Measurements from ENCODE around the gene PRR19.

The PRR19 gene

DNA sequence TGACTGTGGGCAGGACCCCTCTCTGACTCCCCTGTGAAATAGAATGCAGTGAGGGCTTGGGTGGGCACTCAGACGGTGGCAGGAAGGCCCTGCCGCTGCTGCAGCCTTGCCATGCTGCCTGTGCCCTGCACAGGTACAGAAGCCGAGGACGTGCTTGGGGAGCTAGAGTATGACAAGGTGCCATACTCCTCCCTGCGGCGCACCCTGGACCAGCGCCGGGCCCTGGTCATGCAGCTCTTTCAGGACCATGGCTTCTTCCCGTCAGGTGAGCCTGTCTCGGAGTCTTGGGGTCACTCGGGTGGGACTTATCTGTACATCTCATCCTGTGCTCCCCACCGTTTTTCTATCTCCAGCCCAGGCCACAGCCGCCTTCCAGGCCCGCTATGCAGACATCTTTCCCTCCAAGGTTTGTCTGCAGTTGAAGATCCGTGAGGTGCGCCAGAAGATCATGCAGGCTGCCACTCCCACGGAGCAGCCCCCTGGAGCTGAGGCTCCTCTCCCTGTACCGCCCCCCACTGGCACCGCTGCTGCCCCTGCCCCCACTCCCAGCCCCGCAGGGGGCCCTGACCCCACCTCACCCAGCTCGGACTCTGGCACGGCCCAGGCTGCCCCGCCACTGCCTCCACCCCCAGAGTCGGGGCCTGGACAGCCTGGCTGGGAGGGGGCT is 7.3 kb upstream of the PRR19 start:
- no peak for DNase-seq (ENCODE audit: low read depth in 2 of 2)

DNA sequence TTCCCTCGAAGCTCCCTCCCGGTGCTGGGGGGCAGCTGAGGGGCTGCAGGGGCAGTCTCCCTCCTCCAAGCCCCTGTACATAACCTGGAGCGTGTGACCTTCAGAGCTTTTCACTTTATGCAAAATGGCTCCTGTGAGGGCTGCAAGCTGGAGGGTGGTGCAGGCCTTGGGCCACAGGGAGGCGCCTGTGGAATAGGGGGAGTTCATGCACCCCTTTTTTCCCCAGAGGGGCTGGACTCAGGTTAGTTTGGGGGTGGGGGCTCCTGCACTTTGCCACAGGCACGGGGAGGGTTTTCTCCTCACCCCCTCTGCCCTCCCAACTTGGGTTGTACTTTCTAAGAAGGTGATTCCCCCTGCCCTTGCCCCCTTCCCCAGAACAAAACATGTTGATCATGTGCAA is 6.6 kb upstream of the PRR19 start:
- DNase-seq (ENCODE audit: low read depth in 2 of 2), result no peak

DNA sequence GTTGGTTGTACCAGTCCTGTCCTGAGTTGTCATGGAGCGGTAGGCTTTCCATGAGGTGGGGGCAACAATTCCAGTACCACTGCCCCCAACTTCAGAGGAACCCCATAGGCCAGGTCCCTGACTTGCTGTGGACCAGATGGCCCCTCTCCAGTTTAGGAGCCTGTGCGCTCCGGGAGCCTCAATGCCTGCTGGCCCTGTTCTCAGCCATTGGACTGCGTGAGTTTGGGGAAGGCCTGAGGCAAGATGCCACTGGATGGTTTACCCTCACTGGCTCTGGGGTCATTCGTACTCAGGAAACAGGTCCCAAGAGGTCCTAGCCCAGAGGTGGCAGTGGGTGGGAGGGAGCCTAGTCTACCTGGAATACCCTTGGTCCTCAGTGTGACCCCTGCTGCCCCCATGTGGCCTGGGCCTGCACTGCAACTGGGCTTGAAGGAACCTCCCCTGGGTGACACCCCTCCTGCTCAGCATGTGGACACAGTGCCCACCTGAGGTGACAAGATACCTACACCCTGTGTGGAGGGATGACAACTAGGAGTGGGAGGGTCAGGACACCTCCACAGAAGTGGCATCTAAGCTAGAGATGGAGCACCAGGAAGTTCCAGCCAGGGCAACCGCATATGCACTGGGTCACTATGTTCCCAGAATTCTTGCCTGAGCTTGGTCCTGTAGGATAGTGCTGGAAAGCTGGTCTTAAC is 6.0 kb upstream of the PRR19 start:
- peak; percentile 80 to 91 for DNase-seq (ENCODE audit: low read depth in 2 of 2)

DNA sequence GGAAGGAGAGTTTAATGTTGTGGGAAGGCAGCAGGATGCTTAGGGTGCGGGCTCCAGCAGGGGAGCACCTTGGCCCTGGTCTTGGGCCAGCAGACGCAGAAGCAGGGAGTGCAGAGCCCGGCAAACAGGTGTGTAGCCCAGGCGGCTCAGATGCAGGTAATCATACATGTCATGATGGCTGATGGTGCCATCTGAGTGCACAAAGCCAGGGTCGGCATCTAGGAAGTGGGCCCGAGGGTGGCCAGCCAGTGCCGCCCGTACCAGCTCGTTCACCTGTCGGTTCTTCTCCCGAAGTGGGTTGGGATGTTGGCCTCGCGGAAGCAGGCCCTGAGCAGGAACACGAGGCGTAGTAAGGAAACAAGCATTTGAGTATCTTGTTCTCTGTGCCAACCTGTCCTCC is 4.9 kb upstream of the PRR19 start:
- no peak for DNase-seq (ENCODE audit: low read depth in 2 of 2)

DNA sequence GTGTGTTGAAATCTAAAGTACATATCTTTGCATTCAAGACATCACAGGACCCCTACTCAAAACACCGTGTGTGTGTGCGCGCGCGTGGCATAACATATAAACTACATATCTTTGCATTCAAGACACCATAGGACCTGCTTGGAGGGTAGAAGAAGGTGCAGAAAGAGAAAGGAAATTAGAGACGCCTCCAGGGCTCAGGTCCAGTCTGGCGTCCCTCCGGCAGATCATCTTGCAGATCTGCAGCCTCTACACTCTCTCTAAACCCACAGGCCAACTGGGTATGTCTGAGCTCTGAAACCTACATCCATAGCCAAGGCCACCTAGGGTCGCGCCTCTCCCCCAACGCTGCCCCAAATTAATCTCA is 1.2 kb downstream of the PRR19 start:
- DNase-seq (ENCODE audit: low read depth in 2 of 2), result no peak

DNA sequence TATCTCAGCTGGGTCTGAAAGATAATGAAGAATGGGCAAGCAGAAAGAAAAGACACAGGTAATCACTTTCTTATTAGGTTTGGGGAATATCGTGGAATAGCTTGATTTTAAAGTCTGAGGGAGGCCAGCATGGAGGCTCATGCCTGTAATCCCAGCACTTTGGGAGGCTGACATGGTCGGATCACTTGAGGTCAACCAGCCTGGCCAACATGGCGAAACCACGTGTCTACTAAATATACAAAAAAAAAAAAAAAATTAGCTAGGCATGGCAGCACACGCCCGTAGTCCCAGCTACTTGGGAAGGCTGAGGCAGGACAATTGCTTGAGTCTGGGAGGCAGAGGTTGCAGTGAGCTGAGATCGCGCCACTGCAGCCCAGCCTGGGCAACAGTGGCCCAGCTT is 1.9 kb downstream of the PRR19 start:
- DNase-seq (ENCODE audit: low read depth in 2 of 2), result no peak

DNA sequence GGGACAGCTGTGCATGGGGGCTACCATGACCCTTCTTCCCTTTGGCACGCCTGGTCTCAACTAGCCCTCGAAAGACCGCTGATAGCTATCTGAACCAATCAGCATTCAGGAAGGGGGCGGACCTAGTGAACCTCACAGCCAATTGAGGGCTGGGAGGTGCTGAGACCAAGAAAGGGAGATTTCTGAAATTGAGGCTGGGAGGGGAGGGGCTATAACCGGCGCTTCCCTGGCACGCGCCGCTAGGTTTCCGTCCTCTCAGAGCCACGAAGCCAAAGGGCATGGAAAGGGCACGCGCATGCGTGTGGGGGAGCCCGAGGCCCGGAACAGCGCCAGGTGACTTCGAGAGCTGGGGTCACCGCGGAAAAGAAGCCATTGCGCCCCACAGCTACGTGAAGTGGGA is 4.7 kb downstream of the PRR19 start:
- no peak for DNase-seq (ENCODE audit: low read depth in 2 of 2)

DNA sequence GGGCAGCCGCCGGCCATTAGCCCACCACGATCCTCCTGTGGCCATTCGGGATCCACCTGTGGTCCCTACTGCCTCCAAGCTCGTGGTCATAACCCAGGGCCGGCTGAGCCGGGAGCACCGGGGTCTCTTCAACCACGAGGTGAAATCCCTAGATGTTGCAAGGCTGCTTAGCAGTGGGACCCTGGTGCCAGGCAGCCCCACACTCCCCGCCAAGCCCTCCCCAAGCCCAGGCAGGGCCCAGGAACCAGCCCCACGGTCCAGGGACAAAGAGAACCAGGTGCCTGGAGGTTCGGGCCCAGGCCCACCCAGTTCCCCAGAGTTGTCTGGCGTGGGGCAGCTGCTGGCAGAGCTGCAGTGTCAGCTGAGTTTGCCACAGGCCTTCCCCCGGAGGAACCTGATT is 7.8 kb downstream of the PRR19 start:
- no peak for DNase-seq (ENCODE audit: low read depth in 2 of 2)

DNA sequence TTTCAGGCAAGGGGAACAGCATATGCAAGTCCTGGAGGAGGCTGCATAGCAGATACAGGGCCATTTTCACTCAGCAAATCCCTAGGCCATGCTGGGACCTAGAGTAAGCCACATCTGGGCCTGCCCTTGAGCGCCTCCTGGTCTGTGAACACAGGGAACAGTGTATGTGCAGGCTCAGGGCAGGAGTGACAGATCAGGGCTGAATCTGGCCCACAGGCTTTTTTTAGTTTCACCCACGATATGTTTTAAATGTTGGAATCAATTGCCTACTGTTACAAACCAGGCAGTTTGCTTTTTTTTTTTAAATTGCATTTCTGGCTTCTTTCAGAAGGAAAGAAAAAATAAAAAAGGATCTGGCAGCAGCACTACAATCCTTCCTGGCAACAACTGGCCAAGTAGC is 9.7 kb downstream of the PRR19 start:
- no peak for DNase-seq (ENCODE audit: low read depth in 2 of 2)

DNA sequence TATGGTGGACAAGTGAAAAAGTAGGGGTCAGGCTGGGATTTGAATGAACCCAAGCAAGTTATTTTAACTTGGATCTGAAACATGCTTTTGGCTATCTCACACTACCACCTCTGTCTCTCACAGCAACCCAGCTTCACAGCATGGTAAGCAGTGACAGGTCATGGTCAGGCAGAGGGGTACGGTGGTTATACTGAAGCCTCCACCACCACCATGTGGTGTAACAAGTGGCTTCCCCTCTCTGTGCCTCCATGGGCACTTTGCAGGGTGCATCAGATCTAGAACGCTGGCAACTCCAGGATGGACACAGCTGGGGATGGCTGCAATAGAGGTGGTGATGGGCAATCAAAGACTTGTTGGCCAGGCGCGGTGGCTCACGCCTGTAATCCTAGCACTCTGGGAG is 10.4 kb downstream of the PRR19 start:
- DNase-seq (ENCODE audit: low read depth in 2 of 2), result no peak

DNA sequence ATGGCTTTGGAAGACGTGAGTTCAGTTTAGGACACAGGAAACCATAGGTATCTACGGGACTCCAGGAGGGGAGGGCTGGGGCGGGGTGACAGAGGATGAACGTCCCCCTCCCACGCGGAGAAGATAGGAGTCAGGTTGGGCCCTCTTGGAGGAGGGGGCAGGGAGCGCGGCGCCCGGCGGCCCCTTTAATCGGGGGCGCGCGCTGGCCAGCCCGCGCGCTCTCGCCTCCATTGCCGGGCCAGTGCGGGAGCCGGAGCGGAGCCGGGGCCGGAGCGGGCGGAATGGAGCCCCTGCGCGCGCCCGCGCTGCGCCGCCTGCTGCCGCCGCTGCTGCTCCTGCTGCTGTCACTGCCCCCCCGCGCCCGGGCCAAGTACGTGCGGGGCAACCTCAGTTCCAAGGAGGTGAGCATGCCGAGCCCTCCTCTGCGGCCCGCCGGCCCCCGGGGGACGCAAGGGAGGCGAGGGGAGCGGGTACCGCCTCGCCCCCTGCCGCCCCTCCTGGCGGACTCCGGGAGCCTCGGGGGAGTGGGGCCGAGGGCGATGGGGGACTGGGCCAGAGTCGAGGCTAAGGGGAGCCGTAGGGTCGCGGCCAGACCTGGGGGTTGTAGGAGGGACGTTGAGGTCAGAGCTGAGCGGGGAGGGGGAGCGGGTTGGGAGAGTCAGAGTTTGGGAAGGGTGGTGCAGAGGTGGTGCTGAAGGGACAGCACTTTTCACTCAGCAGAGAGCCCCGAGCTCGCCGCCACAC is 11.3 kb downstream of the PRR19 start, which contains the start of gene TMEM145:
Gene TMEM145 (plus strand): TSS at position 214 of the 744 bp plus-strand sequence. CDS start 68 bp downstream, at position 282.
- no peak for DNase-seq (ENCODE audit: low read depth in 2 of 2)

DNA sequence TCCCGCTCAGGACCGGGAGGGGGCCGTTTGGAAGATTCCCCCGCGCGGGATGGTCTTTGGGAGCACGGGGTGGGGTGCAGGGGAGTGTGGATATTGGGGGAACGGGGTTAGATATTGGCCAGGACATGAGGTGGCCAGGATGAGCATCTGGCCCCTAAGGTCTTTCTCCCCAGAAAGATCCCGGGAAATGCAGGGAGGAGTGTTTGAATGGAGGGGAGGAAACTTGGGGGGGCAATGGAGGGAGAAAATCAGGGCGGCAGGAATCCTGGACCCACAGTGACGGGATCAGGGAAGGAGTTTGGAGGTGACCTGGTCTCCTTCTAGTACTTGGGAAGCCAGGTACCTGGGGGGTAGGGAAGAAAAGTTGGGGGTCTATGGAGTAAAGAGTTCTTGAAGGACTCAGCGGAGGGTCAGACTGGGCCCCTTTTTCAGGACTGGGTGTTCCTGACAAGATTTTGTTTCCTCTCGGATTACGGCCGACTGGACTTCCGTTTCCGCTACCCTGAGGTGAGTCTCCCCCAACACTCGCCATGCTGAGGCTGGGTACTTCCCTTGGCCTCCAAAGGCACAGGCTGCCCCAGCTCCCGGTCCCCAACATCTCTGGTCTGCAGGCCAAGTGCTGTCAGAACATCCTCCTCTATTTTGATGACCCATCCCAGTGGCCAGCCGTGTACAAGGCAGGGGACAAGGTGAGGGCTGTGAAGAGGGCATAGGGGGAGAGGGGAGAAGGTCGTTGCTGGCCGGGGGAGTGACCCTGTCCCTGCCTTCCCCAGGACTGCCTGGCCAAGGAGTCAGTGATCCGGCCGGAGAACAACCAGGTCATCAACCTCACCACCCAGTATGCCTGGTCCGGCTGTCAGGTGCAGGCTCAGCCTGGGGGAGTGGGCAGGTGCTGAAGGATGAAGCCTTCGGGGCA is 12.2 kb downstream of the PRR19 start:
- no peak for DNase-seq (ENCODE audit: low read depth in 2 of 2)

DNA sequence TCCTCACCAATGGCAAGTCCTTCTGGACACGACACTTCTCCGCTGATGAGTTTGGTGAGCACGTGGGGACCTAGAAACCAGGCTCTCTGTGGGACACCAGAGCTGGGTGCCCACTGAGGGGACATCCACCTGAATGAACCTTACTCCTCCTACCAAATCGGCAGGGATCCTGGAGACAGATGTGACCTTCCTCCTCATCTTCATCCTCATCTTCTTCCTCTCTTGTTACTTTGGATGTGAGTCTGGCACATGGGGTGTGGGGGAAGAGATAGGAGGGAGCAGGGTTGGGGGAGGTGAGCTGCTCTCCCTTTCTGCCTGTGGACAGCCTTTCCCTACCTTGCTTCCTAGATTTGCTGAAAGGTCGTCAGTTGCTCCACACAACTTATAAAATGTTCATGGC is 13.1 kb downstream of the PRR19 start:
- no peak for DNase-seq (ENCODE audit: low read depth in 2 of 2)

DNA sequence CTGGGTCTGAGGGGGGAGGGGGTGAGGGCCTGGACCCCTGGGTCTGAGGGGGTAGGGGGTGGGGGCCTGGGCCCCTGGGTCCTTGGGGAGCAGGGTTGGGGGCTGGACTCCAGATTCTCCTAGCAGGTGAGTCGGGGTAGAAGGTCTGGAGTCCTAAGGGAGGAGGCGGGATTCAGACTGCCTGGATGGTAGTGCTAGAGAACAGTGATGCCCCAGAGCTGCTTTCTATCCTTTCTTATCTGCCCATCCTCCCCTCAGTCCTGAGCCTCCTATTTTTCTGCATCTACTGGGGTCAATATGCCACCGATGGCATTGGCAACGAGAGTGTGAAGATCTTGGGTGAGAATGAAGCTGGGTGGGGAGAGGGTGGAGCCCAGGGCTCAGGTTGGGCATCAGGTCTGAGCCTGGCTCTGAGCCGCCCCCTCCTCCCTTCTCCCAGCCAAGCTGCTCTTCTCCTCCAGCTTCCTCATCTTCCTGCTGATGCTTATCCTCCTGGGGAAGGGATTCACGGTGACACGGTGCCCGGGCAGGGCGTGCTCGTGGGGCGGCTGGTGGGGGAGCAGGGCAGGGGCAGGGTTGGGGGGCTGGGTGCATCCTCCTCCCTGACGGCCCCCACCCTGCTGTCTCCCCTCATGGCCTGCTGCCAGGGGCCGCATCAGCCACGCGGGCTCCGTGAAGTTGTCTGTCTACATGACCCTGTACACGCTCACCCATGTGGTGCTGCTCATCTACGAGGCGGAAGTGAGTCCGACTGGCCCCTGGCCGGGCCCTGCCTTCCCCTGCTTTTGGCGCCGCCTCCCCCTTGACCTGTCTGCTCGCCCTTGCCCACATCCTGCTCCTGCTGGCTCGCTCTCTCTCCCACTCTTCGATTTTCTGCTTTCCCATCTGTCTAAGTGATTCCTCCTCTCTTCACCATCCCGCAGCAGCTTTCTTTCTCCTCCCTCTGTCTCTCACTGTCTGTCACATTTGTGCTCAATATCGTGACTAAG is 14.6 kb downstream of the PRR19 start:
- DNase-seq (ENCODE audit: low read depth in 2 of 2), result no peak

DNA sequence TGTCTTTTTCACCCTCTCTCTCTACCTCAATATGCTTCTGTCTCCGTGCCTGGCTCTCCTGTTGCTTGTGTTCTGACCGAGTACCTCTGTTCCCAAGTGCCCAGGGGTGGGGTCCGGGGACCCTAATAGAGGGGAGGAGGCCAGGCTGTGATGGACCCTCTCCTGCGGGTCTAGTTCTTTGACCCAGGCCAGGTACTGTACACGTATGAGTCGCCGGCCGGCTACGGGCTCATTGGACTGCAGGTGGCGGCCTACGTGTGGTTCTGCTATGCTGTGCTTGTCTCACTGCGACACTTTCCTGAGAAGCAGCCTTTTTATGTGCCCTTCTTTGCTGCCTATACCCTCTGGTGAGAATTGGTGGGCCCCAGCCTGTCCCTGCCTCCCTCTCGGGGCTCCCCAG is 15.6 kb downstream of the PRR19 start:
- DNase-seq (ENCODE audit: low read depth in 2 of 2), result no peak

DNA sequence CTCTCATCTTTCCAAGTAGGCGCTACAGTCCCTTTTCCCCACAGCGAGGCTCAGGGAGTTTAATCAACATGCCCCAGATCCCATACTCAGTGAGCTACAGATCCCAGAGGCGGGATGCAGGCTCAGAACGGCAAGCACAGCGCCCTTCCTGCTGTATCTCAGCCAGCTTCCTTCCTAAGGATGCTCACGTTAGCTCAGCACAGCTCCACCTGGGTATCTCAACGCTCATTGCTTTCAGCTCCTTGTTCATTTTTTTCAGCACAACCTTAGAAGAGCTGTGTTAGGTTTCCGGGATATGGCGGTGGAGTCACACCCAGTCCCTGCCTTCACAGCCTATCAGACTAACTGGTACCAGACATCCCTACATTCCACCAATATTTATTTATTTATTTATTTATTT is 20.4 kb downstream of the PRR19 start:
- DNase-seq (ENCODE audit: low read depth in 2 of 2), result no peak

DNA sequence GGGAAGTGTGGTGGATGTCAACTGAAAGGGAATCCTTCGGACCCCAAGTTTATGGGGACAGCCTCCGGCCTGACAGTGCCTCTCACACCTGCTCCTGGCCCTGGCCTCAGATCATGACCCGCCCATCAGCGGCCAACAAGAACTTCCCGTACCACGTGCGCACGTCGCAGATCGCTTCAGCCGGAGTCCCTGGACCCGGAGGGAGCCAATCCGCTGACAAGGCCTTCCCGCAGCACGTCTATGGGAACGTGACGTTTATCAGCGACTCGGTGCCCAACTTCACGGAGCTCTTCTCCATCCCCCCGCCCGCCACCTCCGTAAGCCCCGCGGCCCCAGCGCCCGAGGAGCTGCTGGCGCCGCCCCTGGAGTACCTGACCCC is 21.5 kb downstream of the PRR19 start:
- DNase-seq (ENCODE audit: low read depth in 2 of 2), result no peak

DNA sequence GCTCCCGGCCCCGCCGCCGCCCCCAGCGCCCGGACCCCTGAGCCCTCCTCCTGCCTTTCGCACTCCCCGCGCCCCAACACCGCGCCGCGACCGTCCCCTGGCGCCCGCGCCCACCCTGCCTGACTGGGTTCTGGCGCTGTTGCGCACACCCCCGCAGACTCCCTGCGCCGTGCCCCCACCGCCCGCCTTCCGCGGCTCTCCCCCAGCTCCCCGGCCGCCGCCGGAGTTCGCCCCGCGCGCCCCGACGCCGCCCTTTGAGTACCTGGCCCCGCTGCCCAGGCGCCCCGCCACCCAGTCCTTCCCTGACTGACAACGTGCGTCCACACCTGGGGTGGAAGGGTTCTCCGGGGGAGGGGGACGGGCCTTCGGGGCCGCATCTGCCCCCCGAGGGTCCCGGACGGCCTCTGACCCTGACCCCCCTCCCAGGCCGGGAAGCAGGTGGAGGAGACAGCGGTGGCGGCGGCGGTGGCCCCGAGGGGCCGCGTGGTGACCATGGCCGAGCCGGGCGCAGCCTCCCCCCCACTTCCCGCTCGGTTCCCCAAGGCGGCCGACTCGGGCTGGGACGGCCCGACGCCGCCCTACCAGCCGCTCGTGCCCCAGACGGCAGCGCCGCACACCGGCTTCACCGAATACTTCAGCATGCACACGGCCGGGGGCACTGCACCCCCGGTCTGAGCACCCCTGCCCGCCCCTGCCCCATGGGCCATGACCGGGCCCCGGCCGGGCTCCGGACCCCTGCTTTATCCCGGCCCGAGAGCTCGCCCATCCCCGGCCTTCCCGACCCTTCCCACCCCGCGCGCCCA is 22.1 kb downstream of the PRR19 start:
- no peak for DNase-seq (ENCODE audit: low read depth in 2 of 2)

DNA sequence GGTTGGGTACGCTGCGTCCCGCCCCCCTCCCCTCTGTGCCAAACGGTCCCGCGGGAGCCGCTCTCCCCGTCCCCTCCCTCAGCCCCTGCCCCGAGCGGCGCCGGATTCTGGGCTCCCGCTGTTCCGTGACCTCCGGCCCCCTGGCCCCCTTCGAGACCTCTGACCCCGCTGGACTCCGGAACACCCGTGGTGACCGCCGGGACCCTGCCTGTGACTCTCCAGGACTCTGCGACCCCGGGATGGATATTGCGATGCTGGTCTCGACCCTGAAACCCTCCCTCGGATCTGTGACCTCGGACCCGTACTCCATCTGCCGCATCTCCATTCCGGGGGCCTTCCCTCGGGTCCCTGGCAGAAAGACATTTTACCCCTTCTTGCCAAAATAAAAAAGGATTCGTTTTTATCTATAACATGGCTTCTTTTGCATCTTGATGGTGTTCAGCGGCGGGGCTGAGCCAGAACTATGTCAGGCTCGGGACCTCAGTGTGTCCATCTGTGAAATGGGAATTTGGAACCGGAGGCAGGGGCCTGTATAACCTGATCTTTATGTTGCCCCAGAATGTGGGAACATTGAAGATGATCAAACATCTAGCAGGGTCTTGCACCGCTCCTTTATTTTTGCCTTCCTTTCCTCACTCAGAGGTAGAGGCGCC is 22.8 kb downstream of the PRR19 start:
- no peak for DNase-seq (ENCODE audit: low read depth in 2 of 2)
